HepG2 (cell line): ENCODE data around the gene KANTR. TPM values are rescaled to one million over a fixed set of nuclear protein-coding genes. Genes with fewer than 3 reads are reported as not detected.

Experiments used
- BRD4 ChIP-seq: sonication (generic); formaldehyde crosslinking; IDR thresholded peaks from 2 replicates; pipeline ENCODE4 v1.4.0; 2020; ENCODE audit warnings: missing genetic modification reagents
- CHD4 ChIP-seq: fragments of 200-600 bp; sonication (generic); IDR thresholded peaks from 2 replicates; pipeline ENCODE4 v1.7.0; 2017; ENCODE audit warnings: mild to moderate bottlenecking, low read length, borderline replicate concordance
- DNMT1 ChIP-seq: sonication (generic); formaldehyde crosslinking; IDR thresholded peaks from 2 replicates; pipeline ENCODE4 v1.5.1; 2020; ENCODE audit warnings: mild to moderate bottlenecking, missing genetic modification reagents
- ETV6 ChIP-seq: sonication (generic); formaldehyde crosslinking; conservative IDR thresholded peaks from 2 replicates; pipeline ENCODE4 v1.4.0; 2020; ENCODE audit warnings: missing genetic modification reagents
- HMG20A ChIP-seq: IDR thresholded peaks from 2 replicates; pipeline ENCODE4 v1.6.1; 2016; ENCODE audit warnings: borderline replicate concordance
- IRF2 ChIP-seq: IDR thresholded peaks from 2 replicates; pipeline ENCODE4 v1.6.1; 2018; ENCODE audit warnings: missing genetic modification reagents, missing compliant biosample characterization
- MED8 ChIP-seq: sonication (generic); formaldehyde crosslinking; IDR thresholded peaks from 2 replicates; pipeline ENCODE4 v1.8.1; 2023; ENCODE audit warnings: mild to moderate bottlenecking, missing genetic modification reagents; ENCODE audit not compliant: insufficient replicate concordance
- SNAPC2 ChIP-seq: sonication (generic); formaldehyde crosslinking; IDR thresholded peaks from 2 replicates; pipeline ENCODE4 v1.8.1; 2022; ENCODE audit warnings: mild to moderate bottlenecking, missing genetic modification reagents
- SOX5 ChIP-seq: IDR thresholded peaks from 2 replicates; pipeline ENCODE4 v1.6.1; 2016; ENCODE audit warnings: borderline replicate concordance
- TAF15 ChIP-seq: fragments of 200-400 bp; formaldehyde crosslinking; IDR thresholded peaks from one replicate; pipeline ENCODE4 v1.6.1; 2018; ENCODE audit warnings: mild to moderate bottlenecking, low read depth, low read length; ENCODE audit not compliant: poor library complexity, severe bottlenecking
- TMF1 ChIP-seq: sonication (generic); formaldehyde crosslinking; IDR thresholded peaks from 2 replicates; pipeline ENCODE4 v1.8.1; 2022; ENCODE audit warnings: low read depth, missing genetic modification reagents
- ZEB1 ChIP-seq: IDR thresholded peaks from 2 replicates; pipeline ENCODE4 v1.6.1; 2012; ENCODE audit warnings: mild to moderate bottlenecking, low read depth, inconsistent platforms; ENCODE audit not compliant: insufficient replicate concordance
- ZMAT3 ChIP-seq: sonication (generic); formaldehyde crosslinking; conservative IDR thresholded peaks from 2 replicates; pipeline ENCODE4 v1.7.0; 2021; ENCODE audit warnings: missing genetic modification reagents
- ZNF20 ChIP-seq: sonication (generic); formaldehyde crosslinking; IDR thresholded peaks from 2 replicates; pipeline ENCODE4 v1.4.0; 2020; ENCODE audit warnings: mild to moderate bottlenecking, moderate library complexity, missing genetic modification reagents
- ZNF460 ChIP-seq: sonication (generic); formaldehyde crosslinking; IDR thresholded peaks from 2 replicates; pipeline ENCODE4 v1.5.1; 2020; ENCODE audit warnings: missing genetic modification reagents, mild to moderate bottlenecking, borderline replicate concordance
- ZNF501 ChIP-seq: sonication (generic); formaldehyde crosslinking; IDR thresholded peaks from 2 replicates; pipeline ENCODE4 v1.5.1; 2020; ENCODE audit warnings: mild to moderate bottlenecking, moderate library complexity, missing genetic modification reagents
- ZNF850 ChIP-seq: sonication (generic); formaldehyde crosslinking; conservative IDR thresholded peaks from 2 replicates; pipeline ENCODE4 v1.9.0; 2021; ENCODE audit warnings: mild to moderate bottlenecking, missing genetic modification reagents
- polyA plus RNA-seq, 8 experiments: library from polyadenylated mRNA; depleted of rRNA in 3 of 8; stranded (reverse) in 7 of 8; unstranded in 1 of 8; fragments of >200 nt; fragmentation: Illumina TruSeq in 4 of 8; extraction: Trizol in 4 of 8; gene quantifications; 2 replicates each; pipeline versions ENCODE4 v1.2.1 to v1.2.3, GENCODE V29; 2011 to 2016; ENCODE audit warnings: low read depth in 4 of 8, missing spikeins in 1 of 8, mixed read lengths in 1 of 8; ENCODE audit not compliant: insufficient read depth in 1 of 8
- total RNA-seq, 5 experiments: library from RNA; depleted of rRNA; stranded (reverse); fragments of >200 nt; fragmentation: Illumina TruSeq; extraction: Trizol; gene quantifications; 2 replicates each; pipeline ENCODE4 v1.2.3, GENCODE V29; 2016; ENCODE audit warnings: low read depth in 1 of 5
- TF ChIP-seq, protein P1 (sequence below): sonication (generic); formaldehyde crosslinking; IDR thresholded peaks from 2 replicates; pipeline ENCODE4 v1.4.0; 2020; ENCODE audit warnings: mild to moderate bottlenecking, missing genetic modification reagents
- TF ChIP-seq, protein P2 (sequence below): sonication (generic); formaldehyde crosslinking; IDR thresholded peaks from 2 replicates; pipeline ENCODE4 v1.4.0; 2020; ENCODE audit warnings: missing genetic modification reagents; ENCODE audit errors: not compliant biosample characterization
- TF ChIP-seq, protein P3 (sequence below): sonication (generic); formaldehyde crosslinking; IDR thresholded peaks from 2 replicates; pipeline ENCODE4 v1.8.0; 2023; ENCODE audit warnings: mild to moderate bottlenecking, missing genetic modification reagents
- TF ChIP-seq, protein P4 (sequence below): sonication (generic); formaldehyde crosslinking; conservative IDR thresholded peaks from 2 replicates; pipeline ENCODE4 v1.4.0; 2020; ENCODE audit warnings: mild to moderate bottlenecking, missing genetic modification reagents, moderate library complexity

KANTR gene
- total and polyA plus RNA-seq, 2 of the 13 experiments (the other 11 are each of a cell fraction or from before 2014, with no cell fraction given) = 4.4 to 9.0 TPM

DNA sequence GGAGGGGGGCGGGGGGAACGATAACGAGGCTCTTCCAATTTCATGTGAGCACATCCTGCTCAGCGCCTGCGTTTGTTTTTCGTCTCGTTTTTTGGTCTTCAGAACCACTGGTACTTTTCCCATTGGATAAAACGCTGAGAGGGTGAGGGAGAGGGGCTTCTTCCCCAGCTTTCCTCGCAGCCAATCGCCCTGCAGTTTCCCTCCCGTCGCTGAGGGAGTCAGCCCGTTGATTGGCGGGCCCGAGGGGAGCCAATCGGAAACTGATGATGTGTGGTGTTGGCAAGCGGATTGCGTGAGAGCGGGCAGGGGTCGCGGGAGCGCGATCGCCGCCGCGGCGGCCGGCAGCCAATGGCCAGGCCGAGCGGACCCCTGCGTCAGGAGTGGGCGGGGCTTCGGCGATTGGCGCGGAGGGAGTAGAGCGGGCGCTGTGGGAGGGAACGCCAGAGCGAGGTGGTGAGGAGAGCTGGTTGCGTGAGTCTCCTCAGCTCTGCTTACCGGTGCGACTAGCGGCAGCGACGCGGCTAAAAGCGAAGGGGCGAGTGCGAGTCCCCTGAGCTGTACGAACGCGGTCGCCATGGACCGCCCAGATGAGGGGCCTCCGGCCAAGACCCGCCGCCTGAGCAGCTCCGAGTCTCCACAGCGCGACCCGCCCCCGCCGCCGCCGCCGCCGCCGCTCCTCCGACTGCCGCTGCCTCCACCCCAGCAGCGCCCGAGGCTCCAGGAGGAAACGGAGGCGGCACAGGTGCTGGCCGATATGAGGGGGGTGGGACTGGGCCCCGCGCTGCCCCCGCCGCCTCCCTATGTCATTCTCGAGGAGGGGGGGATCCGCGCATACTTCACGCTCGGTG lies 11.8 kb upstream of the KANTR start, which contains the start of gene TSPYL2 (continued):
- TF ChIP-seq BRD4 (CRISPR knock-in tag) (no peak), MED8 (CRISPR knock-in tag) (no peak), ZNF850 (CRISPR knock-in tag) (no peak), ETV6 (CRISPR knock-in tag) (no peak), IRF2 (no peak), SOX5 (CRISPR knock-in tag) (no peak), ZNF20 (CRISPR knock-in tag) (no peak), ZMAT3 (CRISPR knock-in tag) (no peak), ZNF501 (CRISPR knock-in tag) (0 out of 2 replicates have a peak, but pooled peaks have one; percentile 19), TAF15 (no peak), DNMT1 (CRISPR knock-in tag) (no peak), SNAPC2 (CRISPR knock-in tag) (no peak), CHD4 (no peak), TMF1 (CRISPR knock-in tag) (no peak), ZEB1 (no peak), HMG20A (CRISPR knock-in tag) (no peak), ZNF460 (CRISPR knock-in tag) (no peak)
- TF ChIP-seq, protein P1, sequence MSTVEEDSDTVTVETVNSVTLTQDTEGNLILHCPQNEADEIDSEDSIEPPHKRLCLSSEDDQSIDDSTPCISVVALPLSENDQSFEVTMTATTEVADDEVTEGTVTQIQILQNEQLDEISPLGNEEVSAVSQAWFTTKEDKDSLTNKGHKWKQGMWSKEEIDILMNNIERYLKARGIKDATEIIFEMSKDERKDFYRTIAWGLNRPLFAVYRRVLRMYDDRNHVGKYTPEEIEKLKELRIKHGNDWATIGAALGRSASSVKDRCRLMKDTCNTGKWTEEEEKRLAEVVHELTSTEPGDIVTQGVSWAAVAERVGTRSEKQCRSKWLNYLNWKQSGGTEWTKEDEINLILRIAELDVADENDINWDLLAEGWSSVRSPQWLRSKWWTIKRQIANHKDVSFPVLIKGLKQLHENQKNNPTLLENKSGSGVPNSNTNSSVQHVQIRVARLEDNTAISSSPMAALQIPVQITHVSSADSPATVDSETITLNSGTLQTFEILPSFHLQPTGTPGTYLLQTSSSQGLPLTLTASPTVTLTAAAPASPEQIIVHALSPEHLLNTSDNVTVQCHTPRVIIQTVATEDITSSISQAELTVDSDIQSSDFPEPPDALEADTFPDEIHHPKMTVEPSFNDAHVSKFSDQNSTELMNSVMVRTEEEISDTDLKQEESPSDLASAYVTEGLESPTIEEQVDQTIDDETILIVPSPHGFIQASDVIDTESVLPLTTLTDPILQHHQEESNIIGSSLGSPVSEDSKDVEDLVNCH (CRISPR knock-in tag) = no peak
- TF ChIP-seq, protein P2, sequence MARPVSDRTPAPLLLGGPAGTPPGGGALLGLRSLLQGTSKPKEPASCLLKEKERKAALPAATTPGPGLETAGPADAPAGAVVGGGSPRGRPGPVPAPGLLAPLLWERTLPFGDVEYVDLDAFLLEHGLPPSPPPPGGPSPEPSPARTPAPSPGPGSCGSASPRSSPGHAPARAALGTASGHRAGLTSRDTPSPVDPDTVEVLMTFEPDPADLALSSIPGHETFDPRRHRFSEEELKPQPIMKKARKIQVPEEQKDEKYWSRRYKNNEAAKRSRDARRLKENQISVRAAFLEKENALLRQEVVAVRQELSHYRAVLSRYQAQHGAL (CRISPR knock-in tag) = no peak
- TF ChIP-seq, protein P3, sequence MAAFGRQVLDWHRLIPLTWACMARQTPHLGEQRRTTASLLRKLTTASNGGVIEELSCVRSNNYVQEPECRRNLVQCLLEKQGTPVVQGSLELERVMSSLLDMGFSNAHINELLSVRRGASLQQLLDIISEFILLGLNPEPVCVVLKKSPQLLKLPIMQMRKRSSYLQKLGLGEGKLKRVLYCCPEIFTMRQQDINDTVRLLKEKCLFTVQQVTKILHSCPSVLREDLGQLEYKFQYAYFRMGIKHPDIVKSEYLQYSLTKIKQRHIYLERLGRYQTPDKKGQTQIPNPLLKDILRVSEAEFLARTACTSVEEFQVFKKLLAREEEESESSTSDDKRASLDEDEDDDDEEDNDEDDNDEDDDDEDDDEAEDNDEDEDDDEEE (CRISPR knock-in tag) = no peak
- TF ChIP-seq, protein P4, sequence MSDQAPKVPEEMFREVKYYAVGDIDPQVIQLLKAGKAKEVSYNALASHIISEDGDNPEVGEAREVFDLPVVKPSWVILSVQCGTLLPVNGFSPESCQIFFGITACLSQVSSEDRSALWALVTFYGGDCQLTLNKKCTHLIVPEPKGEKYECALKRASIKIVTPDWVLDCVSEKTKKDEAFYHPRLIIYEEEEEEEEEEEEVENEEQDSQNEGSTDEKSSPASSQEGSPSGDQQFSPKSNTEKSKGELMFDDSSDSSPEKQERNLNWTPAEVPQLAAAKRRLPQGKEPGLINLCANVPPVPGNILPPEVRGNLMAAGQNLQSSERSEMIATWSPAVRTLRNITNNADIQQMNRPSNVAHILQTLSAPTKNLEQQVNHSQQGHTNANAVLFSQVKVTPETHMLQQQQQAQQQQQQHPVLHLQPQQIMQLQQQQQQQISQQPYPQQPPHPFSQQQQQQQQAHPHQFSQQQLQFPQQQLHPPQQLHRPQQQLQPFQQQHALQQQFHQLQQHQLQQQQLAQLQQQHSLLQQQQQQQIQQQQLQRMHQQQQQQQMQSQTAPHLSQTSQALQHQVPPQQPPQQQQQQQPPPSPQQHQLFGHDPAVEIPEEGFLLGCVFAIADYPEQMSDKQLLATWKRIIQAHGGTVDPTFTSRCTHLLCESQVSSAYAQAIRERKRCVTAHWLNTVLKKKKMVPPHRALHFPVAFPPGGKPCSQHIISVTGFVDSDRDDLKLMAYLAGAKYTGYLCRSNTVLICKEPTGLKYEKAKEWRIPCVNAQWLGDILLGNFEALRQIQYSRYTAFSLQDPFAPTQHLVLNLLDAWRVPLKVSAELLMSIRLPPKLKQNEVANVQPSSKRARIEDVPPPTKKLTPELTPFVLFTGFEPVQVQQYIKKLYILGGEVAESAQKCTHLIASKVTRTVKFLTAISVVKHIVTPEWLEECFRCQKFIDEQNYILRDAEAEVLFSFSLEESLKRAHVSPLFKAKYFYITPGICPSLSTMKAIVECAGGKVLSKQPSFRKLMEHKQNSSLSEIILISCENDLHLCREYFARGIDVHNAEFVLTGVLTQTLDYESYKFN = no peak
